Measurements from ENCODE around the gene LRRC51. TPM values are rescaled to one million over a fixed set of nuclear protein-coding genes. Genes with fewer than 3 reads are reported as not detected.

Gene LRRC51
- total RNA-seq, 2 experiments from 2014 or later = 0.87 to 1.1 TPM

- H3K9me3 Mint-ChIP-seq = no peaks in the 10 kb centered on the region
- no peak for TF ChIP-seq CTCF (IDR thresholded peaks at IDR 0.05)
- ATAC-seq (ENCODE audit: poor library complexity) (no peak), DNase-seq (peak in 4 of 14 experiments; percentile 4 to 34 (median 27))
- Histone ChIP-seq H3K4me3 (ENCODE audit: low read length) (peak overlapping the region; percentile 75), H3K27ac (ENCODE audit: low read depth in 1 of 2, low read length in 2 of 2) (peak overlapping the region; percentile 91 to 95), H3K36me3 (ENCODE audit: insufficient read depth, low read length) (peaks cover 17% of the 10 kb centered on the region), H3K9me3 (ENCODE audit: control insufficient read depth in 1 of 2, insufficient read depth in 1 of 2, low read length in 2 of 2) (no peaks in the 10 kb centered on the region), H3K4me1 (ENCODE audit: insufficient read depth, low read length) (peaks cover 70% of the 10 kb centered on the region), H3K27me3 (ENCODE audit: control insufficient read depth in 1 of 2, insufficient read depth in 2 of 2, low read length in 2 of 2) (no peaks in the 10 kb centered on the region)
- ChIA-PET CTCF (interaction anchor here (0.7 to 4.5 kb wide), 7 partner anchors 11 to 104 kb away, joined by 3 to 56 read pairs (median 5); partner anchors contain the start of gene ANAPC15), POLR2A (interaction anchor here (0.6 to 5.4 kb wide), 36 partner anchors 8 to 1721 kb away, joined by 3 to 52 read pairs (median 6); partner anchors contain the start of genes ANAPC15, CLPB, IL18BP and LAMTOR1)
- H3K27ac Mint-ChIP-seq = no peak overlapping the region
- peaks cover 48% of the 10 kb centered on the region for H3K4me1 Mint-ChIP-seq (ENCODE audit: low read depth)
- H3K36me3 Mint-ChIP-seq (ENCODE audit: low read depth) = peaks cover 21% of the 10 kb centered on the region
- intact Hi-C loops (cut with DNase I, micrococcal nuclease) = loop anchor here (2.0 to 5.0 kb wide), 2 partner anchors 73 to 772 kb away; partner anchors contain the start of genes ANAPC15 (in 1 of the 2) and ATG16L2 (in 1 of the 2)
- H3K27me3 Mint-ChIP-seq = no peaks in the 10 kb centered on the region
- no peak overlapping the region for H3K4me3 Mint-ChIP-seq
Measured at GRCh38 chr11:72039856-72040401, 40.7 kb upstream of the LRRC51 start.

GRCh38 chr11:72040491-72041363 is 39.9 kb upstream of the LRRC51 start:
- Histone ChIP-seq H3K27ac (ENCODE audit: low read depth in 1 of 2, low read length in 2 of 2) (peak overlapping the region; percentile 91 to 95), H3K4me1 (ENCODE audit: insufficient read depth, low read length) (peaks cover 66% of the 10 kb centered on the region), H3K36me3 (ENCODE audit: insufficient read depth, low read length) (peaks cover 10% of the 10 kb centered on the region), H3K4me3 (ENCODE audit: low read length) (peak overlapping the region; percentile 75), H3K9me3 (ENCODE audit: control insufficient read depth in 1 of 2, insufficient read depth in 1 of 2, low read length in 2 of 2) (no peaks in the 10 kb centered on the region), H3K27me3 (ENCODE audit: control insufficient read depth in 1 of 2, insufficient read depth in 2 of 2, low read length in 2 of 2) (no peaks in the 10 kb centered on the region)
- CTCF ChIA-PET = interaction anchor here (0.7 to 4.5 kb wide), 8 partner anchors 12 to 103 kb away, joined by 3 to 56 read pairs (median 6); partner anchors contain the start of gene ANAPC15
- Mint-ChIP-seq H3K36me3 (ENCODE audit: low read depth) (peaks cover 13% of the 10 kb centered on the region), H3K9me3 (no peaks in the 10 kb centered on the region), H3K27ac (no peak overlapping the region), H3K27me3 (no peaks in the 10 kb centered on the region), H3K4me3 (no peak overlapping the region), H3K4me1 (ENCODE audit: low read depth) (peaks cover 47% of the 10 kb centered on the region)
- ATAC-seq (ENCODE audit: poor library complexity) (peak; percentile 78), DNase-seq (peak; percentile 60 to 91 (median 82))
- no peak for TF ChIP-seq CTCF (IDR thresholded peaks at IDR 0.05)
- POLR2A ChIA-PET = interaction anchor here (0.6 to 5.4 kb wide), 37 partner anchors 8 to 1720 kb away, joined by 3 to 52 read pairs (median 6); partner anchors contain the start of genes ANAPC15, CLPB, IL18BP and LAMTOR1
- intact Hi-C loops (cut with DNase I, micrococcal nuclease) = loop anchor here (1.0 to 5.0 kb wide), 4 partner anchors 39 to 772 kb away; partner anchors contain the start of genes ANAPC15 (in 1 of the 2), ATG16L2 (in 1 of the 2), LRRC51 (in 1 of the 2) and NUMA1 (in 1 of the 2)

Measured in CD4-positive, alpha-beta T cell (primary cell).